Body of pancreas (tissue), 4 donors: ENCODE results near the gene MAML3. TPM values are rescaled to one million over a fixed set of nuclear protein-coding genes. Genes with fewer than 3 reads are reported as not detected.

Source experiments
- ATAC-seq: fragments of 150-250 bp; one replicate; pipeline ENCODE4 v1.9.1; 2016
- DNase-seq, 4 donors: peaks; one replicate each; pipeline ENCODE4 v3.0.0-alpha.2; 2019
- H3K27ac ChIP-seq, 4 donors: fragments of 200-600 bp; sonication (generic); 1 replicate in 3 of 4; 2 replicates in 1 of 4; pipeline versions ENCODE4 v1.5.1 to v1.6.1; 2016 to 2019; ENCODE audit warnings: mild to moderate bottlenecking in 1 of 4, mixed read lengths in 1 of 4, moderate library complexity in 1 of 4
- H3K27me3 ChIP-seq, 2 donors: fragments of 200-600 bp; sonication (generic); one replicate each; pipeline ENCODE4 v1.6.0; 2016; ENCODE audit warnings: mild to moderate bottlenecking in 1 of 2
- H3K36me3 ChIP-seq, 2 donors: fragments of 200-600 bp; sonication (generic); replicated peaks in 1 of 2; 2 replicates each; pipeline ENCODE4 v1.5.1; 2016; ENCODE audit warnings: low read depth in 2 of 2; ENCODE audit not compliant: insufficient read depth in 1 of 2
- H3K4me1 ChIP-seq: fragments of 200-600 bp; sonication (generic); one replicate; pipeline ENCODE4 v1.6.0; 2016
- H3K4me3 ChIP-seq, 2 donors: fragments of 200-600 bp; sonication (generic); 1 replicate in 1 of 2; 2 replicates in 1 of 2; pipeline ENCODE4 v1.5.1; 2016 to 2019
- H3K9me3 ChIP-seq, 3 donors: fragments of 200-600 bp; sonication (generic); 1 replicate in 2 of 3; 2 replicates in 1 of 3; pipeline ENCODE4 v1.5.1; 2016
- POLR2A ChIP-seq, 3 donors: fragments of 450-650 bp; IDR thresholded peaks; one replicate each; pipeline ENCODE4 v1.6.1; 2016; ENCODE audit warnings: antibody characterized with exemption in 3 of 3, mild to moderate bottlenecking in 2 of 3
- WGBS, 2 donors: methylation state at CpG; one replicate each; pipeline ENCODE4 v1.1.5; 2017; 5-methylcytosine and 5-hydroxymethylcytosine counted together
- intact Hi-C: fragments of 100-400 bp; cut with DNase I; formaldehyde crosslinking; loops from one replicate; pipeline ENCODE4 v1.15.1; 2023
- total RNA-seq, 2 donors: library from RNA; depleted of rRNA; stranded (reverse); fragments of >200 nt; gene quantifications; one replicate each; pipeline ENCODE4 v1.1.0, GENCODE V29; 2016
- TF ChIP-seq, protein P1 (sequence below), 7 experiments: fragments of 450-650 bp in 4 of 7; fragments of 200-600 bp in 3 of 7; sonication (generic) in 3 of 7; IDR thresholded peaks; one replicate each; pipeline ENCODE4 v1.5.1; 2016 to 2019; ENCODE audit warnings: antibody characterized with exemption in 7 of 7

Gene MAML3
- total RNA-seq, 2 donors from 2014 or later: 11.2 to 11.4 TPM

DNA sequence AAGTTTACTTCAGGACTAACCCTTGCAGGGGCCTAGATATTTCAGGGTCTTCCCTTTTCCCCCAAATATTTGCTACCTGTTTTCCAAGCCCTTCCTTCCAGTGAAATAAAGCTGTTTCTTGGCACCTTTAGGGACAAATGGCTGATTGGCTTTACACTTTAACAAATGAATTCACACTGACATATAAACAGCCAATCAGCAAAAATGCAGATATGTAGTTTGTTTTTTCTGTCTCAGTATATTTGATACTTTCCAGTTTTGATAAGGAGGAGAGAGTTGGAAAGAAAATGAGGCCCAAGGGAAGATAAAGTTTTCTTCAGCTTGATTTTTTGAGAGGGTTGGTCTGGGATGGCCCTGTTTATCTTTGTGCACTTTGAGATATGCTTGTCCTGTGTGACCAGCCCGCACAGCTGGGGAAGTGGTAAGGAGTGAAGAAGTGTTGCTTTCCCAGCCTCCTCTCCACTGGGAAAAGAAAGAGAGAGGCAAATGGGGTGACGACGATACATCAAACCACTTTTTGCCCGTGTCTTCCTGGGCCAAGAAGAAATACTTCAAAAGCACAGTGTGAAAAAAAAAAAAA lies 420.9 kb downstream of the MAML3 start:
- Histone ChIP-seq H3K27me3 (no peaks in the 10 kb centered on the region), H3K27ac (peak overlapping the region in 3 of 4 donors; percentile 60 to 76 (median 65)), H3K9me3 (no peaks in the 10 kb centered on the region), H3K4me1 (peaks cover 65% of the 10 kb centered on the region), H3K36me3 (no peaks in the 10 kb centered on the region), H3K4me3 (no peak overlapping the region)
- WGBS, 2 donors: 36 to 41% methylated on average over 4 of the region's 4 CpGs
- intact Hi-C loops: no loop called here
- peak in 1 of 4 donors; percentile 15 for DNase-seq
- ATAC-seq: no peak
- TF ChIP-seq, protein P1, sequence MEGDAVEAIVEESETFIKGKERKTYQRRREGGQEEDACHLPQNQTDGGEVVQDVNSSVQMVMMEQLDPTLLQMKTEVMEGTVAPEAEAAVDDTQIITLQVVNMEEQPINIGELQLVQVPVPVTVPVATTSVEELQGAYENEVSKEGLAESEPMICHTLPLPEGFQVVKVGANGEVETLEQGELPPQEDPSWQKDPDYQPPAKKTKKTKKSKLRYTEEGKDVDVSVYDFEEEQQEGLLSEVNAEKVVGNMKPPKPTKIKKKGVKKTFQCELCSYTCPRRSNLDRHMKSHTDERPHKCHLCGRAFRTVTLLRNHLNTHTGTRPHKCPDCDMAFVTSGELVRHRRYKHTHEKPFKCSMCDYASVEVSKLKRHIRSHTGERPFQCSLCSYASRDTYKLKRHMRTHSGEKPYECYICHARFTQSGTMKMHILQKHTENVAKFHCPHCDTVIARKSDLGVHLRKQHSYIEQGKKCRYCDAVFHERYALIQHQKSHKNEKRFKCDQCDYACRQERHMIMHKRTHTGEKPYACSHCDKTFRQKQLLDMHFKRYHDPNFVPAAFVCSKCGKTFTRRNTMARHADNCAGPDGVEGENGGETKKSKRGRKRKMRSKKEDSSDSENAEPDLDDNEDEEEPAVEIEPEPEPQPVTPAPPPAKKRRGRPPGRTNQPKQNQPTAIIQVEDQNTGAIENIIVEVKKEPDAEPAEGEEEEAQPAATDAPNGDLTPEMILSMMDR (IDR thresholded peaks at IDR 0.05): no peak
- no peak for TF ChIP-seq POLR2A (IDR thresholded peaks at IDR 0.05)

DNA sequence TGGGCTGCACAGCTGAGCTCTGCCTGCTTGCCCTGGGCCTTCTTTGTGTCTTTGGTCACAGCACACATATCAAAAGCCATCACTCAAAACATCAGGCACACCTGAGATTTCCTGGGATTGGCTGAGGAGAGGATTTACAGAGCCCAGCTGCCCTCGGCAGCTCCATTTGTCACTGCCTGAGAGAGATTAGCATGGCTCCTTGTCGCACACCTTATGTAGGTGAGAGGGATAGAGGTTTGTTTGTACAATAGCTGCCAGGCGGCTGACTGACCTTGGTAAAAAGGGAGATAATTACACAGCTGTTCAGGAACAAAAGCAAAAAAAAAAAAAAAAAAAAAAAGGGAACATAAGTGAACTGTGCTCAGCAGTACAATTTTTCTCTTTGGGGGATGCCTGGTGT lies 425.1 kb downstream of the MAML3 start:
- Histone ChIP-seq H3K4me1 (peaks cover 49% of the 10 kb centered on the region), H3K27me3 (no peaks in the 10 kb centered on the region), H3K27ac (peak overlapping the region; percentile 48 to 78 (median 77)), H3K9me3 (no peaks in the 10 kb centered on the region), H3K4me3 (no peak overlapping the region), H3K36me3 (no peaks in the 10 kb centered on the region)
- intact Hi-C loops: no loop called here
- peak in 1 of 3 donors; percentile 16 for TF ChIP-seq POLR2A (IDR thresholded peaks at IDR 0.05)
- TF ChIP-seq, protein P1 (IDR thresholded peaks at IDR 0.05): no peak
- ATAC-seq (peak; percentile 98), DNase-seq (peak; percentile 77 to 92 (median 82))
- 21 to 22% methylated on average over 3 of the region's 3 CpGs for WGBS, 2 donors

DNA sequence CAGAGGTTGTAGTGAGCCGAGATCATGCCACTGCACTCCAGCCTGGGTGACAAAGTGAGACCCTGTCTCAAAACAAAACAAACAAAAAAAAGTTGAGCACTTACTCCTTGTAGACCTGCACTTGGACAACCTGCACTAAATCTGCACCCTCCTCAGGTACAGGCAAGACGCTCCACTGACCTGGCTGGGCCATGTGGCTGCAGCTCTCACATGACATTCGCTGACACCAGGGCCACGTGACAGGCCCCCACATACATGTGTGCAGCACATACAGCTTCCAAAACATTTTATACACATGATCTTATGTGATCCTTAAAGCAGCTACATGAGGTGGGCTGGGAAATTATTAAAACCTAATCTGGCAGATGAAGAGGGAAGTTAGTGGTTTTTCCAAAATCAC lies 425.8 kb downstream of the MAML3 start:
- DNase-seq: peak in 1 of 4 donors; percentile 56
- intact Hi-C loops: no loop called here
- H3K27ac ChIP-seq: peak overlapping the region; percentile 48 to 78 (median 77)
- no peaks in the 10 kb centered on the region for H3K36me3 ChIP-seq
- no peaks in the 10 kb centered on the region for H3K9me3 ChIP-seq
- TF ChIP-seq, protein P1 (IDR thresholded peaks at IDR 0.05): no peak
- no peak for TF ChIP-seq POLR2A (IDR thresholded peaks at IDR 0.05)
- H3K27me3 ChIP-seq: no peaks in the 10 kb centered on the region
- H3K4me1 ChIP-seq: peaks cover 42% of the 10 kb centered on the region
- 69 to 84% methylated on average over 3 to 4 of the region's 4 CpGs for WGBS, 2 donors
- no peak for ATAC-seq
- no peak overlapping the region for H3K4me3 ChIP-seq

DNA sequence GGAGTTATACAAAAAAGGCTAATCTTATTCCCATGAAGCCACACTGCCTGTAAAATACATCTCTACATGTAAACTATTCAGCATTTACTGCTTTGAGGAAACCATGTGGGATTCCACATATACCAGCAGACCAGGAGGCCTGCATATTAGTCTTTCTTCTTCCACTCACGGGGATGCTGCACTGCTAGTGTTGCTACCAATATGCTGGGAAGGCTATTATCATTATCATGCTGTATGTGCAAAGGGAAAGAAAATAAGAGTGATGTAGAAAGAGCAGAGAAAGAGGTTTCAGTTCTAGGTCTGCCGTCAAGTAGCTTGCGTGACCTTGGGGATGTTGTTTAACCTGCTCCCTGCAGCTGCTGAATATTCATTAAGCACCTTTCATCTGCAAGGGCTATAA lies 427.4 kb downstream of the MAML3 start:
- Histone ChIP-seq H3K9me3 (no peaks in the 10 kb centered on the region), H3K4me1 (peaks cover 32% of the 10 kb centered on the region), H3K4me3 (no peak overlapping the region), H3K36me3 (no peaks in the 10 kb centered on the region), H3K27ac (no peak overlapping the region), H3K27me3 (no peaks in the 10 kb centered on the region)
- ATAC-seq (no peak), DNase-seq (peak in 1 of 4 donors; percentile 31)
- TF ChIP-seq POLR2A (IDR thresholded peaks at IDR 0.05): no peak
- TF ChIP-seq, protein P1 (IDR thresholded peaks at IDR 0.05): no peak
- 57 to 62% methylated on average over 3 of the region's 3 CpGs for WGBS, 2 donors
- intact Hi-C loops: no loop called here

DNA sequence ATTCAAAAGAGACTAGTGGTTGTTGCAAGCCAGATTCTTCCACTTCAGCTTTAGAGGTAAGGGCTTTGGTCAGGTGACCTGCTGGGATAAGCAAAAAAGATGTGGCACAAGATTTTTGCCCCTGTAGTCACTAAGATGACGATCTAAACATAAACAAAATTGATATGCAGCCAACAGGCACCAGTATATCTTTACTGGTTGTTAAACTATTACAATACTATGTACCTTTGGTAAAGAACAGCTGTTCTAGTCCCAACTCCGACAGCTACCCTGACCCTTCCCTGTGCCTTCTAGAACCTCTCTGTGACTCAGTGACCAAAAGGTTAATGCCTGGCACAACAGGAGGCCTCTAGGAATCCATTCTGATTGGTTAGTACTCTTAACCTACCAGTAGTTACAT lies 428.7 kb downstream of the MAML3 start:
- intact Hi-C loops: no loop called here
- 84 to 94% methylated on average over 2 of the region's 2 CpGs for WGBS, 2 donors
- Histone ChIP-seq H3K9me3 (no peaks in the 10 kb centered on the region), H3K4me1 (peaks cover 24% of the 10 kb centered on the region), H3K27ac (no peak overlapping the region), H3K27me3 (no peaks in the 10 kb centered on the region), H3K36me3 (no peaks in the 10 kb centered on the region), H3K4me3 (no peak overlapping the region)
- ATAC-seq (no peak), DNase-seq (no peak)
- TF ChIP-seq, protein P1 (IDR thresholded peaks at IDR 0.05): no peak
- no peak for TF ChIP-seq POLR2A (IDR thresholded peaks at IDR 0.05)
